K562 (cell line): ENCODE data around the gene TMEM205.

Experiments
- JUND ChIP-seq, 2 experiments: IDR thresholded peaks; 2 replicates in 1 of 2; 3 replicates in 1 of 2; pipeline ENCODE4 v1.6.1; 2011; ENCODE audit warnings: borderline replicate concordance in 2 of 2, low read depth in 2 of 2, low read length in 2 of 2, improper control_type of control experiment in 1 of 2, missing biosample characterization in 1 of 2, missing genetic modification characterization in 1 of 2, missing genetic modification reagents in 1 of 2
- KHSRP ChIP-seq: fragments of 450-650 bp; IDR thresholded peaks from 2 replicates; pipeline ENCODE4 v1.6.1; 2017
- POLR2AphosphoS5 ChIP-seq: IDR thresholded peaks from 2 replicates; pipeline ENCODE4 v1.6.1; 2011; ENCODE audit warnings: mild to moderate bottlenecking, low read depth, low read length, moderate library complexity; ENCODE audit not compliant: control insufficient read depth, insufficient read depth
- PRPF4 ChIP-seq: fragments of 200-400 bp; formaldehyde crosslinking; IDR thresholded peaks from one replicate; pipeline ENCODE4 v1.6.1; 2017; ENCODE audit warnings: low read length, low read depth, mild to moderate bottlenecking; ENCODE audit not compliant: insufficient read depth, poor library complexity, severe bottlenecking
- SMC3 ChIP-seq: conservative IDR thresholded peaks from 2 replicates; pipeline ENCODE4 v1.6.1; 2011; ENCODE audit warnings: low read depth, low read length, improper control_type of control experiment; ENCODE audit not compliant: insufficient read depth
- TCF7L2 ChIP-seq: fragments of 150-350 bp; IDR thresholded peaks from 2 replicates; pipeline ENCODE4 v1.6.1; 2016; ENCODE audit warnings: low read depth, mild to moderate bottlenecking, low read length, moderate library complexity
- ZFP36 ChIP-seq: fragments of 150-350 bp; IDR thresholded peaks from 2 replicates; pipeline ENCODE4 v1.6.1; 2018; ENCODE audit warnings: low read length, low read depth; ENCODE audit not compliant: partially characterized antibody
- ZNF436 ChIP-seq: fragments of 250-450, 450-650 bp; sonication (Bioruptor Pico); formaldehyde crosslinking; IDR thresholded peaks from 2 replicates; pipeline ENCODE4 v1.7.0; 2020; ENCODE audit warnings: mild to moderate bottlenecking
- TF ChIP-seq, protein P1 (sequence below): fragments of 250-450 bp; sonication (Bioruptor Pico); IDR thresholded peaks from 2 replicates; pipeline ENCODE4 v1.8.0; 2022; ENCODE audit warnings: inconsistent platforms
- TF ChIP-seq, protein P2 (sequence below), 3 experiments: IDR thresholded peaks in 2 of 3; conservative IDR thresholded peaks in 1 of 3; 2 replicates each; pipeline ENCODE4 v1.5.1; 2011 to 2012; ENCODE audit warnings: low read length in 3 of 3, mild to moderate bottlenecking in 3 of 3, control low read depth in 2 of 3, improper control_type of control experiment in 1 of 3, inconsistent platforms in 1 of 3, low read depth in 1 of 3, mixed read lengths in 1 of 3, moderate library complexity in 1 of 3; ENCODE audit not compliant: insufficient read depth in 2 of 3

DNA sequence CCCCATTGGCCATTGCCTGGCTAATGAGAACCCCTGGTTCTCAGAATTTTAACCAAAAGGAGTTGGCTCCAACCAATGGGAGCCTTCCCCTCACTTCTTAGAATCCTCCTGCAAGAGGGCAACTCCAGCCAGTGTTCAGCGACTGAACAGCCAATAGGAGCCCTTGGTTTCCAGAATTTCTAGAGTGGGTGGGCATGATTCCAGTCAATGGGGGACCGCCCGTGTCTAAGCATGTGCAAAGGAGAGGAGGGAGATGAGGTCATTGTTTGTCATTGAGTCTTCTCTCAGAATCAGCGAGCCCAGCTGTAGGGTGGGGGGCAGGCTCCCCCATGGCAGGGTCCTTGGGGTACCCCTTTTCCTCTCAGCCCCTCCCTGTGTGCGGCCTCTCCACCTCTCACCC lies 18.9 kb upstream of the TMEM205 start:
- no peak for TF ChIP-seq ZNF436
- no peak for TF ChIP-seq POLR2AphosphoS5
- TF ChIP-seq SMC3 = no peak
- no peak for TF ChIP-seq TCF7L2
- TF ChIP-seq, protein P1, sequence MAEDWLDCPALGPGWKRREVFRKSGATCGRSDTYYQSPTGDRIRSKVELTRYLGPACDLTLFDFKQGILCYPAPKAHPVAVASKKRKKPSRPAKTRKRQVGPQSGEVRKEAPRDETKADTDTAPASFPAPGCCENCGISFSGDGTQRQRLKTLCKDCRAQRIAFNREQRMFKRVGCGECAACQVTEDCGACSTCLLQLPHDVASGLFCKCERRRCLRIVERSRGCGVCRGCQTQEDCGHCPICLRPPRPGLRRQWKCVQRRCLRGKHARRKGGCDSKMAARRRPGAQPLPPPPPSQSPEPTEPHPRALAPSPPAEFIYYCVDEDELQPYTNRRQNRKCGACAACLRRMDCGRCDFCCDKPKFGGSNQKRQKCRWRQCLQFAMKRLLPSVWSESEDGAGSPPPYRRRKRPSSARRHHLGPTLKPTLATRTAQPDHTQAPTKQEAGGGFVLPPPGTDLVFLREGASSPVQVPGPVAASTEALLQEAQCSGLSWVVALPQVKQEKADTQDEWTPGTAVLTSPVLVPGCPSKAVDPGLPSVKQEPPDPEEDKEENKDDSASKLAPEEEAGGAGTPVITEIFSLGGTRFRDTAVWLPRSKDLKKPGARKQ = no peak
- no peak for TF ChIP-seq JUND (IDR thresholded peaks at IDR 0.05; ENCODE audit: borderline replicate concordance, low read depth, low read length)
- no peak for TF ChIP-seq JUND (tag; IDR thresholded peaks at IDR 0.05; ENCODE audit: borderline replicate concordance, low read depth, low read length)
- TF ChIP-seq ZFP36 = no peak
- TF ChIP-seq KHSRP = no peak
- TF ChIP-seq, protein P2, sequence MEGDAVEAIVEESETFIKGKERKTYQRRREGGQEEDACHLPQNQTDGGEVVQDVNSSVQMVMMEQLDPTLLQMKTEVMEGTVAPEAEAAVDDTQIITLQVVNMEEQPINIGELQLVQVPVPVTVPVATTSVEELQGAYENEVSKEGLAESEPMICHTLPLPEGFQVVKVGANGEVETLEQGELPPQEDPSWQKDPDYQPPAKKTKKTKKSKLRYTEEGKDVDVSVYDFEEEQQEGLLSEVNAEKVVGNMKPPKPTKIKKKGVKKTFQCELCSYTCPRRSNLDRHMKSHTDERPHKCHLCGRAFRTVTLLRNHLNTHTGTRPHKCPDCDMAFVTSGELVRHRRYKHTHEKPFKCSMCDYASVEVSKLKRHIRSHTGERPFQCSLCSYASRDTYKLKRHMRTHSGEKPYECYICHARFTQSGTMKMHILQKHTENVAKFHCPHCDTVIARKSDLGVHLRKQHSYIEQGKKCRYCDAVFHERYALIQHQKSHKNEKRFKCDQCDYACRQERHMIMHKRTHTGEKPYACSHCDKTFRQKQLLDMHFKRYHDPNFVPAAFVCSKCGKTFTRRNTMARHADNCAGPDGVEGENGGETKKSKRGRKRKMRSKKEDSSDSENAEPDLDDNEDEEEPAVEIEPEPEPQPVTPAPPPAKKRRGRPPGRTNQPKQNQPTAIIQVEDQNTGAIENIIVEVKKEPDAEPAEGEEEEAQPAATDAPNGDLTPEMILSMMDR (IDR thresholded peaks at IDR 0.05 in 2 of 3, conservative IDR thresholded peaks at IDR 0.05 in 1 of 3; ENCODE audit: insufficient read depth in 2 of 3, low read depth in 1 of 3, low read length in 3 of 3) = no peak
- TF ChIP-seq PRPF4 = no peak
